Prostate gland (tissue), 2 donors: Measurements from ENCODE around the gene SAMD13. TPM values are rescaled to one million over a fixed set of nuclear protein-coding genes. Genes with fewer than 3 reads are reported as not detected.

ENCODE experiments used
- DNase-seq: peaks from one replicate; pipeline ENCODE4 v3.0.0-alpha.2; 2019; ENCODE audit warnings: low spot score
- H3K27ac ChIP-seq, 2 donors: fragments of 200-600 bp; sonication (generic); 2 replicates each; pipeline ENCODE4 v1.5.1; 2017 to 2019
- H3K27me3 ChIP-seq: fragments of 200-600 bp; sonication (generic); replicated peaks from 2 replicates; pipeline ENCODE4 v1.5.1; 2019; ENCODE audit not compliant: insufficient read depth
- H3K36me3 ChIP-seq, 2 donors: fragments of 200-600 bp; sonication (generic); 1 replicate in 1 of 2; 2 replicates in 1 of 2; pipeline versions ENCODE4 v1.5.1 to v1.8.1; 2017 to 2019
- H3K4me1 ChIP-seq: fragments of 200-600 bp; sonication (generic); replicated peaks from 2 replicates; pipeline ENCODE4 v1.5.1; 2019
- H3K4me3 ChIP-seq, 2 donors: fragments of 200-600 bp; sonication (generic); 2 replicates each; pipeline ENCODE4 v1.5.1; 2017 to 2019
- H3K9me3 ChIP-seq: fragments of 200-600 bp; sonication (generic); 2 replicates; pipeline ENCODE4 v1.5.1; 2017
- POLR2A ChIP-seq: fragments of 450-650 bp; IDR thresholded peaks from one replicate; pipeline ENCODE4 v1.6.1; 2016; ENCODE audit warnings: antibody characterized with exemption, mild to moderate bottlenecking
- POLR2AphosphoS5 ChIP-seq: sonication (generic); formaldehyde crosslinking; IDR thresholded peaks from one replicate; pipeline ENCODE4 v1.6.1; 2017; ENCODE audit warnings: antibody characterized with exemption
- WGBS: methylation state at CpG from one replicate; pipeline ENCODE4 v1.1.5; 2018; 5-methylcytosine and 5-hydroxymethylcytosine counted together
- intact Hi-C: fragments of 100-400 bp; cut with DNase I; formaldehyde crosslinking; loops from one replicate; pipeline ENCODE4 v1.14.2; 2022
- total RNA-seq, 2 donors: library from RNA; depleted of rRNA; stranded (reverse); fragments of >200 nt; gene quantifications; one replicate each; pipeline ENCODE4 v1.1.0, GENCODE V29; 2016
- TF ChIP-seq, protein P1 (sequence below), 4 experiments: fragments of 200-600 bp in 2 of 4; fragments of 450-650 bp in 2 of 4; sonication (generic) in 2 of 4; IDR thresholded peaks; 1 replicate in 3 of 4; 2 replicates in 1 of 4; pipeline ENCODE4 v1.5.1; 2016 to 2019; ENCODE audit warnings: antibody characterized with exemption in 4 of 4, mild to moderate bottlenecking in 2 of 4, moderate library complexity in 2 of 4

SAMD13 gene
- total RNA-seq, 2 donors from 2014 or later = 3.1 to 3.4 TPM

DNA sequence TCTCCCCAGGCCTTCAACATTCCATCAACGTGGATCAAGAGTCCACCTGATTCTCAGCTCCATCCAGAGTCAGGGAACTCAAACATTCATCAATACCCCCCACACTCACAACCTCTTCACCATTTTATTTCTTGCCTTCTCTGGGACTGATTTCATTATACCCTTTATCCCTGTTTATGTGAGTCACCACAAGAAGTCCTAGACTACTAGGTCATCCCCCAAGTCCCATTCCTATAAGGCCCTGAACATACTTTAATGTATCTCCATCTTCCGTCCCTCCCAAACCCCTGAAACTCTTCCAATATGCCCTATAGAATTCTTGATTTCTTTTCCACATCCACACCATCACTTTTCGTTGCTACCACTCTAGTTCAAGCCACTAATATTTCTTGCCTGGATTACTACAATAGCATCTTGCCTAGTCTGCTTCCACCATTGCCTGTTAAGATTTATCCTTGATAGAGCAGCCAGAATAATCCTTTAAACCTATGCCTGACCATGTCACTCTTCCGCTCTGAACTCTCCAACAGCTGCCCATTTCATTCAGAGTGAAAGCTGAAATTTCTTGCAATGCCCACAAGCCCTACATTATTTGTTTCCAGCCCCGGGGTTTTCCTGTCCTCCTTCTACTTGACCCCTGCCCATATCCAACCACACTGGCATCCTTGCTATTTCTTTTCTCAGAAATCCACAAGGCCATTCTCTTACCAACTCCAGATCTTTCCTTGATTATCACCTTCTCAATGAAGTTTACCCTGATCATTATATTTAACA is 9.4 kb upstream of the SAMD13 start:
- H3K4me3 ChIP-seq = no peak overlapping the region
- no peak for TF ChIP-seq POLR2AphosphoS5
- TF ChIP-seq, protein P1, sequence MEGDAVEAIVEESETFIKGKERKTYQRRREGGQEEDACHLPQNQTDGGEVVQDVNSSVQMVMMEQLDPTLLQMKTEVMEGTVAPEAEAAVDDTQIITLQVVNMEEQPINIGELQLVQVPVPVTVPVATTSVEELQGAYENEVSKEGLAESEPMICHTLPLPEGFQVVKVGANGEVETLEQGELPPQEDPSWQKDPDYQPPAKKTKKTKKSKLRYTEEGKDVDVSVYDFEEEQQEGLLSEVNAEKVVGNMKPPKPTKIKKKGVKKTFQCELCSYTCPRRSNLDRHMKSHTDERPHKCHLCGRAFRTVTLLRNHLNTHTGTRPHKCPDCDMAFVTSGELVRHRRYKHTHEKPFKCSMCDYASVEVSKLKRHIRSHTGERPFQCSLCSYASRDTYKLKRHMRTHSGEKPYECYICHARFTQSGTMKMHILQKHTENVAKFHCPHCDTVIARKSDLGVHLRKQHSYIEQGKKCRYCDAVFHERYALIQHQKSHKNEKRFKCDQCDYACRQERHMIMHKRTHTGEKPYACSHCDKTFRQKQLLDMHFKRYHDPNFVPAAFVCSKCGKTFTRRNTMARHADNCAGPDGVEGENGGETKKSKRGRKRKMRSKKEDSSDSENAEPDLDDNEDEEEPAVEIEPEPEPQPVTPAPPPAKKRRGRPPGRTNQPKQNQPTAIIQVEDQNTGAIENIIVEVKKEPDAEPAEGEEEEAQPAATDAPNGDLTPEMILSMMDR (IDR thresholded peaks at IDR 0.05) = no peak
- no peak for TF ChIP-seq POLR2A
- H3K27me3 ChIP-seq = no peaks in the 10 kb centered on the region
- H3K9me3 ChIP-seq = no peaks in the 10 kb centered on the region
- 92% methylated on average over 5 of the region's 5 CpGs for WGBS
- DNase-seq = no peak
- no peaks in the 10 kb centered on the region for H3K36me3 ChIP-seq
- intact Hi-C loops = loop anchor here (10.0 kb wide), 2 partner anchors 73 to 143 kb away; no protein-coding TSS in a partner anchor
- no peaks in the 10 kb centered on the region for H3K4me1 ChIP-seq
- H3K27ac ChIP-seq = no peak overlapping the region

DNA sequence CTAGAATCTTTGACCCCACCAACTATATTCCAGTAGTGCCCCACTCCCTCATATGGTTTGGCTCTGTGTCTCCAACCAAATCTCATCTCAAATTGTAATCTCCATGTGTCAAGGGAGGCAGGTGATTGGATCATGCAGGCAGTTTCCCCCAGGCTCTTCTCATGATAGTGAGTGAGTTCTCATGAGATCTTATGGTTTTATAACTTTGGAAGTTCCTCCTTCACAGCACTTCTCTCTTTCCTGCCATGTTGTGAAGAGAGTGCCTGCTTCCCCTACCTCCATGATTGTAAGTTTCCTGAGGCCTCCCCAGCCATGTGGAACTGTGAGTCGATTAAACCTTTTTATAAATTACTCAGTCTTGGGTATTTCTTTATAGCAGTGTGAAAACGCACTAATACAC is 7.7 kb upstream of the SAMD13 start:
- Histone ChIP-seq H3K27me3 (no peaks in the 10 kb centered on the region), H3K9me3 (no peaks in the 10 kb centered on the region), H3K27ac (no peak overlapping the region), H3K36me3 (no peaks in the 10 kb centered on the region), H3K4me3 (no peak overlapping the region), H3K4me1 (no peaks in the 10 kb centered on the region)
- WGBS = 94% methylated on average over 2 of the region's 2 CpGs
- intact Hi-C loops = loop anchor here (10.0 kb wide), 2 partner anchors 71 to 141 kb away; no protein-coding TSS in a partner anchor
- TF ChIP-seq POLR2AphosphoS5 = no peak
- TF ChIP-seq POLR2A = no peak
- TF ChIP-seq, protein P1 (IDR thresholded peaks at IDR 0.05) = no peak
- DNase-seq = no peak

DNA sequence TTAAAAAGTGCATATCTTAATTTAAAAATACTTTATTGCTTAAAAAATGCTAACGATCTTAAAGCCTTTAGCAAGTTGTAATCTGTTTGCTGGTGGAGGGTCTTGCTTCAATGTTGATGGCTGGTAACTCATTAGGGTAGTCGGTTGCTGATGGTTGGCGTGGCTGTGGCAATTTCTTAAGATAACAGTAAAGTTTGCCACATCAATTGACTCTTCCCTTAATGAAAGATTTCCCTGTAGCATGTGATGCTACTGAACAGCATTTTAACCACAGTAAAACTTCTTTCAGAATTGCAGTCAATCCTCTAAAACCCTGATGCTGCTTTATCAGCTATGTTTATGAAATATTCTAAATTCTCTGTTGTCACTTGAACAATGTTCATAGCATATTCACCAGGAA is 6.8 kb upstream of the SAMD13 start:
- no peak overlapping the region for H3K27ac ChIP-seq
- WGBS = 94% methylated on average over 3 of the region's 3 CpGs
- no peaks in the 10 kb centered on the region for H3K9me3 ChIP-seq
- TF ChIP-seq POLR2AphosphoS5 = no peak
- TF ChIP-seq, protein P1 (IDR thresholded peaks at IDR 0.05) = no peak
- no peak for TF ChIP-seq POLR2A
- no peak for DNase-seq
- H3K36me3 ChIP-seq = no peaks in the 10 kb centered on the region
- H3K4me1 ChIP-seq = no peaks in the 10 kb centered on the region
- intact Hi-C loops = loop anchor here (10.0 kb wide), 2 partner anchors 70 to 140 kb away; no protein-coding TSS in a partner anchor
- H3K27me3 ChIP-seq = no peaks in the 10 kb centered on the region
- no peak overlapping the region for H3K4me3 ChIP-seq

DNA sequence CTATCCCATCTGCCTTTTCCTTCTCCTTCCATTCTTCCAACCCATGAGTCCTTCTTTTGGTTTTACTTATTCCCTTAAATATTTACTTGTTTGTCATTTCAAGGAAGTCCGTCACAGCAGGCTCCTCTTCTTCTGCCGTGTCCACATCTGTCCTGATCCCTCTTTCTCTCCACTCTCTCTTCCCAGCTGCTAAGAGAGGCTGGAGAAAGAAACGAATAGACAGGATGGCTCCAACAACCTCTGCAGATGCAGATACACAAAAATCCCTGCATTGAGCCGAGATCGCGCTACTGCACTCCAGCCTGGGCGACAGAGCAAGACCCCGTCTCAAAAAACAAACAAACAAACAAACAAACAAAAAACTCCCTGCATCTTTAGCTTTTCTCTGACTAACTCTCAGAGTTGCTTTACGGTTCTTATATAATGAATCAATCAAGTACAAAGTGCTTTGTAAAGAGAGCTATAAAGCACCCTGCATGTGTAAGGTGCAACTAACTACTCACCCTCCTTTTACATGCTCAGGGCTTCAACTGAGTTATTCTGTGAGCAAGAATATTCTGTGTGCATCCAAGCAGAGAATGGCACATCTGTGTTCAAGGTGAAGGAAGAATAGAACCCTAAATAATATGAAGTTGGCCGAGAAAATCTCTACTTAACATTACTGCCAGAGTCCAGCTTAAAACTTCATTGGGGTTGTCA is 3.8 kb upstream of the SAMD13 start:
- Histone ChIP-seq H3K36me3 (no peaks in the 10 kb centered on the region), H3K9me3 (no peaks in the 10 kb centered on the region), H3K4me3 (peak overlapping the region; percentile 72 to 78), H3K4me1 (peaks cover 14% of the 10 kb centered on the region), H3K27ac (peak overlapping the region in 1 of 2 donors; percentile 76), H3K27me3 (no peaks in the 10 kb centered on the region)
- intact Hi-C loops = loop anchor here (10.0 kb wide), 2 partner anchors 67 to 137 kb away; no protein-coding TSS in a partner anchor
- no peak for DNase-seq
- TF ChIP-seq POLR2A = no peak
- TF ChIP-seq, protein P1 (IDR thresholded peaks at IDR 0.05) = no peak
- no peak for TF ChIP-seq POLR2AphosphoS5
- 67% methylated on average over 10 of the region's 10 CpGs for WGBS
